ENCODE results near the gene ADCY10.

ADCY10 gene

DNA sequence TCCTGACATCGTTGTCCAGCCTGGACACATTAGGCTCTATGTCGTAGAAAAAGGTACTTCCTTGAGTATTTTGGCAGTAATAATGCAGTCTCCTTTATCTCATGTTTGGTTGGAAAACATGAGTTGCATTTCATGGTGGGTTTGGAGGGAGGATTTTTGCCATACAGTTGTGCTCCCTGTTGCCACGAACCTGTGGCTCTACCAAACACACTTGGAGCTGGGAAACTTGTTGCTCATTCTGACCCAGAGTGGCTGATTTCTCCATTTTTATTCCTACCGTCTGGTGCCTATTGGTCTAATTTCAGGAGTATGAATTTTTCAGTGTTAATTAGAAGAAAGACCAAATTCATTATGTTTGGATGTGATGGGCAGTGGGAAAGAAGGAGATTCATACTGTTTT lies 141.5 kb downstream of the ADCY10 start:
- DNase-seq: no peak

DNA sequence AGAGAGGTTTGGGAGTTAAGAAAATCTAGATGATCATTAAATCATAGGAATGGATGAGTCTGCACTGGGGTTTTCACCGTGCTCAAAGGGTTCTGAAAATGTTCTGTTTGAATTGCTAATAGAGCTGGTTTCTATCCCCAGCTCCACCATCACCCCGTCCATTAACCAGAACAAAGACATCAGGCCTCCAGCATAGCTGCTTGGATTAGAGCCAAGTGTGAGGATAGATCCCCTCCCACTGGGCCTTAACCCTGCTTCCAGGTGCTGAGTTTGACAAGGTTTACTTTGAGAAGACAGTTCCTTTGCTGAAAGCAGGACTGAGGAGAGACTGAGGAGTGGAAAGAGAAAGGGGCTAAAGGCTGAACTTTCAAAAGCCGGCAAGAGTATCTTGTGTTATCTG lies 143.8 kb downstream of the ADCY10 start:
- no peak for DNase-seq

DNA sequence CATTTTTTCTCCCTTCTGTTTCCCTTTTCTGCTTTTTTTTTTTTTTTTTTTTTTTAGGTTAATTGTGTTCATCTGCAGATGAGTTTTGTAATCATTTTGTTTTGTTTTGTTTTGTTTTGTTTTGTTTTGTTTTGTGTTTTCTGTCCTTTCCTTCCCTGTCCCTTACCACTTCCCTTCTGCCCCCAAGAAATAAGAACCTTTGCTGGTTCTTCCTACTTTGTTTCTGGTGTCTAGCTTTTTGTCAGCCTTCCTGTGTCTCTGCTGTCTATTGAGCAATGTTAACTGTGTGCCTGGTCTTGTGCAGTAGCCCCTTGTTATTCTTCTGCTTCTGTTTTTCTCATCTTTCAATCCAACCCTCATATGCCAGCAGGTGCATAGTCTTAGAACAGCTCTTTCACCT lies 146.2 kb downstream of the ADCY10 start:
- DNase-seq: no peak

DNA sequence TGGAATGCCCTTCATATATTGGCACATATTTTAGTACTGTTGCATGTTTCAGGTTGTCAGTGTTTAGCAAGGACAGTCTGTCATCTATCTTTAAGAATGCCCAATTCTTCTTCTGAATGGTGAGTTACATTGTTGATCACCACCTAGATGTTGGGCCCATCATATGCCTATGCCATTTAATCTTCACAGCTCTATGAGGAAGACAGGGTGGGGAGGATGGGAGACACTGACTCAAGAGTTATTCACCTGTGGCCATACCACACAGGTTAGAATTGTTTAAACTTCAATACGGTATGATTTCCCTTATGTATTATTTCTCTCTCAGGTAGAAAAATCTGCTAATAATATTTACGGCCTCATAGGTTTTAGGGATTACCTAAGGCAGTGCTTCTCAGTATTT lies 147.4 kb downstream of the ADCY10 start:
- DNase-seq: no peak

DNA sequence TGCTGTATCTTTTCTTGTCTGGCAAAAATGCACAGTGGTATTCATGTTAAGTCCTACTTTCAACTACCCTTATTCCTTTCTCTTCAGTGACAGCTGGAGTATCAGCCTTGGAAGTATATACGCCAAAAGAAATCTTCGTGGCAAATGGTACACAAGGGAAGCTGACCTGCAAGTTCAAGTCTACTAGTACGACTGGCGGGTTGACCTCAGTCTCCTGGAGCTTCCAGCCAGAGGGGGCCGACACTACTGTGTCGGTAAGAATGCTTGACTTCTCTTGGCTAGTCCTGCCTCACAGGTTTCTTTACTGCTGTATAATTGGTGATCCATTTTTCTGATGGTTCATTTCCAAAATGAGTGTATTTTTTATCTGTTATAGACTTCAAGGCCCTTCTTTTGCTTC lies 148.4 kb downstream of the ADCY10 start:
- no peak for DNase-seq

DNA sequence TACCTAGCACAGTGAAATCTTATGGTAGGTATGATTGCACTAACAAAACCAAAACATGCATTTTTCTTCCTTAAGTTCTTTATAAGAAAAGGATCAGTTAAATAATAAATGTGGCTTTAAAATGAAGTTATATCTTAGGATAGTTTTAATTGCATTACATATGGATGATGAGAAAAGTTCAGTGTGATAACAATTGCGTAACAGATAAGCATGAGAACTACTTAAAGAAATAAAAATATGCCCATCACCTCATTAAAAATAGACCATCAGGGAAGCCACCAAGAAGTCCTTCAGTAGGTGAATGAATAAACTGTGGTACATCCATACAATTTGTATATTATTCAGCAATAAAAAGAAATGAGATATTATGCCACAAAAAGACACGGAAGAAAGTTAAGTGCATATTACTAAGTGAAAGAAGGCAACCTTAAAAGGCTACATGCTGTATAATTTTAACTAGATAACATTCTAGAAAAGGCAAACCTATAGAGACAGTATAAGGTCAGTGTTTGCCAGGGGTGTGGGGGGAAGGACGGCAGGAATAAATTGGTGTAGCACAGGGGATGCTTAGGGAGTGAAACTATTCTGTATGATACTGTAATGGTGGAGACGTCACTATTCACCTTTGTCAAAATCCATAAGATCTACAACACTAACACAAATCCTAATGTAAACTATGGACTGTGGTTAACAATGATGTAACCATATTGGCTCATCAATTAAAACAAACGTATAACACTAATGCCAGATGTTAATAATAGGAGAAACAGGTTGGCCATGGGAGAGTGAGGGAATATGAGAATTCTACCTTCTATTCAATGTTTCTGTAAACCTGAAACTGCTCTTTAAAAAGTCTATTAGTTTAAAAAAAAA lies 149.2 kb downstream of the ADCY10 start:
- DNase-seq: no peak

DNA sequence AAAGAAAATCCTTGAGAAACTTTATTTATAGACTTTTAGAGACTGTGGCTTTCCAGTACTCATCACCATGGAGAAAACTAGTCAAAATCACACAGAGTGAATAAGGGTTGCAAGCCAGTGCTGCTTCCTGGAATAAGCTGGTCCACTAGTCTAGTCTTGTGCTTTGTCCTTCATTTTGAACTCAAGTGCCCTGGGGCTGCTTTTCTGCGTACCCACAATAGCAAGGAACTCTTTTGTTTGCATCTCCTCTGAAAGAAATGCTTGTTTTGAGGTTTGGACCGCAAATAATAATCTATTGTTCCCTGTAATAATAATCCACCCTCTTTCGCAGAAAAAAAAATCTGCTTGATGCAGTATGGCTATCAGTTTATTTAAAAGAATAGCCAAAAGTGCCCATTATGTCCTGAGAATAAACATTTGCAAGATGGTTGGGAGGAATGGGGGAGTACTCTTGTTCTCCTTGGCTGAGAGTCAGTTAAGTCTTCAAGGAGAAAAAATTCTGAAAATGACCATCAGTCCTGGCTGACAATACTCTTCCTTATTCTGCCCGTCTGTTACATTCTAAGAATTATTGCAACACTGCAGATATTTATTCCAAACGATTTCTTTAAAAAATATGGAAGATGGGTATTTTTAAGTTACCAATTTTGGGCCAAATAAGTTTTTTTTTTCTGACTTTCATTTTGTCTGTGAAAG lies 150.3 kb downstream of the ADCY10 start:
- DNase-seq: no peak

DNA sequence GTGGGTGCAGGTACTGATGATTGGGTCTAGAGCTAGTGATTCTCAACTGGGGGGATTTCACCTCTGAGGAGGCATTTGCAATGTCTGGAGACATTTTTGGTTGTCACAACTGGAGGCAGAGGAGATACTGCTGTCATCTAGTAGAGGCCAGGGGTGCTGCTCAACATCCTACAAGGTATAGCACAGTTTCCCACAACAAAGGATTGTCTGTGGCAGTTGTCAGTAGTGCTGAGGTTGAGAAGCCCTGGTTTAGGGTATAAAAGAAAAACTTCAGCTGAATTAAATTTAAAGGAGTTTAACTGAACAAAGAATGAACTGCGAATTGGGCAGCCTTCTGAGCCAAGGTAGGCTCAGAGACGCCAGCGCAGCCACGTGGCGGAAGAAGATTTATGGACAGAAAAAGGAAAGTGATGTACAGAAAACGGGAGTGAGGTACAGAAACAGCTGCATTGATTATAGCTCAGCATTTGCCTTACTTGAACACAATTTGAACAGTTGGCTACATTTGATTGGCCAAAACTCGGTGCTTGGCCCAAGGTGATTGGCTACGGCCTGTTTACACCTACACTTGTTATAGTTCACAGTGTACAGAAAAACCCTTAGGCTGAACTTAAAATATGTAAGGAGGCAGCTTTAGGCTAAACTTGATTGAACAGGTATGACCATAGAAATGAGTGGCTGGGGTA lies 151.7 kb downstream of the ADCY10 start:
- DNase-seq: no peak

DNA sequence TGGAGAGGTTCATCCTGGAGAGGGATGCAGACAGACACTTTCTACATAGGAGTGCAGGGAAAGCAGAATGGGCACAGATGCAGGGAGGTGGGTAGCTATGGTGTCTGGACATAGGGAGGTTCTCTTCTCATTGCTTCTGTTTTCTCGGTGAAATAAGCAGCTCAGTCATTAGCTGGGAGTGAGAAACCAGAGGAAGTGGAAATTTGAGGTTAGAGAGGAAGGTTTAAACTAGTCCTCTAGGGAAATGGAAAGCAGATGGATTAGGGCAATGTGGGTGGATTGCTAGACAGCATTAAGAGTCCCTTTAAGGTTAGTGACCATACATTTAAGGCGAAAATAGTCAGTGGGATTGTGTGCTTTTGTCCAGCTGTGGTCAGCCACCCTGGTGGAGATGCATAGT lies 152.5 kb downstream of the ADCY10 start:
- no peak for DNase-seq

Data from DMS53 (cell line).